Measurements from ENCODE around the gene TTC33. TPM values are rescaled to one million over a fixed set of nuclear protein-coding genes. Genes with fewer than 3 reads are reported as not detected.

The TTC33 gene
- polyA plus RNA-seq, 1 donor from 2014 or later: 73.5 TPM

GRCh38 chr5:40547557-40547956 is 208.2 kb downstream of the TTC33 start:
- H3K27me3 ChIP-seq (ENCODE audit: insufficient read depth, low read depth, low read length): no peaks in the 10 kb centered on the region
- no peaks in the 10 kb centered on the region for H3F3A ChIP-seq (ENCODE audit: insufficient read depth, low read length, poor library complexity, severe bottlenecking)
- H3K4me3 ChIP-seq (ENCODE audit: low read length): no peak overlapping the region
- no peak overlapping the region for H3K27ac ChIP-seq (ENCODE audit: low read length)
- no peaks in the 10 kb centered on the region for H4K20me1 ChIP-seq (ENCODE audit: insufficient read depth)
- no peaks in the 10 kb centered on the region for H3K79me2 ChIP-seq (replicated peaks; ENCODE audit: insufficient read depth, low read length)
- no peak overlapping the region for H3K9ac ChIP-seq (ENCODE audit: low read length)
- no peaks in the 10 kb centered on the region for H3K36me3 ChIP-seq (ENCODE audit: insufficient read depth, low read length)
- H3K9me2 ChIP-seq (ENCODE audit: insufficient read depth, low read length): no peaks in the 10 kb centered on the region
- H3K4me2 ChIP-seq (ENCODE audit: low read length): no peak overlapping the region
- no peak overlapping the region for H2AFZ ChIP-seq (ENCODE audit: low read depth, low read length)
- H3K9me3 ChIP-seq (ENCODE audit: low read length): no peaks in the 10 kb centered on the region
- TF ChIP-seq RAD21 (conservative IDR thresholded peaks at IDR 0.05) (no peak), POLR2AphosphoS5 (IDR thresholded peaks at IDR 0.05) (no peak), REST (IDR thresholded peaks at IDR 0.05; ENCODE audit: borderline replicate concordance) (no peak), SMC3 (conservative IDR thresholded peaks at IDR 0.05; ENCODE audit: poor library complexity) (no peak), CTCF (IDR thresholded peaks at IDR 0.05; ENCODE audit: poor library complexity, severe bottlenecking) (no peak), EP300 (conservative IDR thresholded peaks at IDR 0.05; ENCODE audit: poor library complexity, severe bottlenecking) (no peak), MXI1 (conservative IDR thresholded peaks at IDR 0.05; ENCODE audit: poor library complexity, severe bottlenecking) (no peak), EZH2 (IDR thresholded peaks at IDR 0.05; ENCODE audit: borderline replicate concordance, insufficient read depth, low read length, poor library complexity, severe bottlenecking) (no peak), TAF1 (IDR thresholded peaks at IDR 0.05; ENCODE audit: low read depth) (no peak)

GRCh38 chr5:40540301-40540700 is 215.5 kb downstream of the TTC33 start:
- H3K27me3 ChIP-seq (ENCODE audit: insufficient read depth, low read depth, low read length): no peaks in the 10 kb centered on the region
- no peaks in the 10 kb centered on the region for H4K20me1 ChIP-seq (ENCODE audit: insufficient read depth)
- no peak overlapping the region for H3K4me2 ChIP-seq (ENCODE audit: low read length)
- H3K9me2 ChIP-seq (ENCODE audit: insufficient read depth, low read length): no peaks in the 10 kb centered on the region
- H3K27ac ChIP-seq (ENCODE audit: low read length): no peak overlapping the region
- no peak overlapping the region for H3K9ac ChIP-seq (ENCODE audit: low read length)
- H3K79me2 ChIP-seq (replicated peaks; ENCODE audit: insufficient read depth, low read length): no peaks in the 10 kb centered on the region
- H3K9me3 ChIP-seq (ENCODE audit: low read length): no peaks in the 10 kb centered on the region
- no peak overlapping the region for H2AFZ ChIP-seq (ENCODE audit: low read depth, low read length)
- H3F3A ChIP-seq (ENCODE audit: insufficient read depth, low read length, poor library complexity, severe bottlenecking): no peaks in the 10 kb centered on the region
- no peaks in the 10 kb centered on the region for H3K36me3 ChIP-seq (ENCODE audit: insufficient read depth, low read length)
- TF ChIP-seq TAF1 (IDR thresholded peaks at IDR 0.05; ENCODE audit: low read depth): no peak
- no peak for TF ChIP-seq RAD21 (conservative IDR thresholded peaks at IDR 0.05)
- no peak for TF ChIP-seq MXI1 (conservative IDR thresholded peaks at IDR 0.05; ENCODE audit: poor library complexity, severe bottlenecking)
- no peak for TF ChIP-seq EZH2 (IDR thresholded peaks at IDR 0.05; ENCODE audit: borderline replicate concordance, insufficient read depth, low read length, poor library complexity, severe bottlenecking)
- no peak for TF ChIP-seq SMC3 (conservative IDR thresholded peaks at IDR 0.05; ENCODE audit: poor library complexity)
- TF ChIP-seq POLR2AphosphoS5 (IDR thresholded peaks at IDR 0.05): no peak
- TF ChIP-seq REST (IDR thresholded peaks at IDR 0.05; ENCODE audit: borderline replicate concordance): no peak
- TF ChIP-seq EP300 (conservative IDR thresholded peaks at IDR 0.05; ENCODE audit: poor library complexity, severe bottlenecking): no peak
- TF ChIP-seq CTCF (IDR thresholded peaks at IDR 0.05; ENCODE audit: poor library complexity, severe bottlenecking): no peak
- H3K4me3 ChIP-seq (ENCODE audit: low read length): no peak overlapping the region

All from neural cell (in vitro differentiated cells).